ENCODE results near the gene MKX.

DNA sequence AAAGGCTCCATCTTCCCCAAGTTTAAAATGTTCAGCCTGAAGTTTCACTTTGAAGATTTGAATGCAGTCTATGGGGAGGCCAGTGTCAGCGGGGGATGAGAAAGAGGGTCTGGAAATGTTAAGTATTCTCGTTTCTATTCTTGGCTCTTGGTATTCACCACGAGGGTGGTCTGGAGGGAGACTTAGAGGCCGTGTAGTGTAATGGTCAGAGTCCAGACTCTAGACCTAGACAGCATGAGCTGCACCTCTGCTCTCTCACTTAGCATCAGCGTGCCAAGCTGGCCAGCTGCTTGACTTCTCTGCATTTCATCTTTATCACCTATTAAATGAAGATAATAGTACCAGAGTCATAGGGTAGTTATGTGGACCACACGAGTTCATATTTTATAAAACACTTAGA lies 57.9 kb downstream of the MKX start:
- TF ChIP-seq ZNF274 (IDR thresholded peaks at IDR 0.05; ENCODE audit: low read depth, low read length) (no peak), SUZ12 (IDR thresholded peaks at IDR 0.05; ENCODE audit: extremely low read depth, insufficient read depth, insufficient read length) (no peak), YY1 (IDR thresholded peaks at IDR 0.05; ENCODE audit: insufficient read depth, insufficient read length) (no peak)

Measured in NT2/D1 (cell line).